K562 (cell line): Measurements from ENCODE around the gene NFIC. TPM values are rescaled to one million over a fixed set of nuclear protein-coding genes. Genes with fewer than 3 reads are reported as not detected.

ENCODE experiments used
- ATF1 ChIP-seq, 2 experiments: fragments of 450-650 bp in 1 of 2; IDR thresholded peaks; 2 replicates each; pipeline ENCODE4 v1.6.1; 2016; ENCODE audit warnings: missing compliant biosample characterization in 1 of 2, missing genetic modification characterization in 1 of 2
- BRD9 ChIP-seq: fragments of 450-650 bp; IDR thresholded peaks from 2 replicates; pipeline ENCODE4 v1.6.1; 2018; ENCODE audit warnings: low read depth; ENCODE audit not compliant: partially characterized antibody
- BRF1 ChIP-seq: IDR thresholded peaks from 3 replicates; pipeline ENCODE4 v1.6.1; 2011; ENCODE audit warnings: borderline replicate concordance, mild to moderate bottlenecking; ENCODE audit not compliant: insufficient read length; ENCODE audit errors: extremely low read depth
- CCAR2 ChIP-seq: fragments of 200-400 bp; formaldehyde crosslinking; IDR thresholded peaks from 2 replicates; pipeline ENCODE4 v1.6.1; 2017; ENCODE audit warnings: mild to moderate bottlenecking, low read depth, low read length
- COPS2 ChIP-seq: fragments of 450-650 bp; conservative IDR thresholded peaks from 2 replicates; pipeline ENCODE4 v1.6.1; 2016; ENCODE audit warnings: mild to moderate bottlenecking, moderate library complexity
- CXXC5 ChIP-seq: fragments of 250-450 bp; sonication (Bioruptor Pico); IDR thresholded peaks from 2 replicates; pipeline ENCODE4 v1.8.0; 2022; ENCODE audit warnings: inconsistent platforms, mild to moderate bottlenecking, moderate library complexity
- DNMT1 ChIP-seq: fragments of 450-650 bp; IDR thresholded peaks from 2 replicates; pipeline ENCODE4 v1.6.1; 2016; ENCODE audit warnings: antibody characterized with exemption, mild to moderate bottlenecking
- EP400 ChIP-seq: fragments of 450-650 bp; IDR thresholded peaks from 2 replicates; pipeline ENCODE4 v1.6.1; 2017; ENCODE audit warnings: antibody characterized with exemption, mild to moderate bottlenecking, moderate library complexity
- KHSRP ChIP-seq: fragments of 450-650 bp; IDR thresholded peaks from 2 replicates; pipeline ENCODE4 v1.6.1; 2017
- LEF1 ChIP-seq: fragments of 450-650 bp; IDR thresholded peaks from 2 replicates; pipeline ENCODE4 v1.6.1; 2016; ENCODE audit warnings: mild to moderate bottlenecking
- MYBL2 ChIP-seq, 2 experiments: fragments of 450-650 bp in 1 of 2; sonication (generic) in 1 of 2; formaldehyde crosslinking in 1 of 2; IDR thresholded peaks; 2 replicates each; pipeline versions ENCODE4 v1.6.1 to v1.8.1; 2017 to 2022; ENCODE audit warnings: borderline replicate concordance in 1 of 2, inconsistent platforms in 1 of 2, low read depth in 1 of 2, mild to moderate bottlenecking in 1 of 2, missing genetic modification reagents in 1 of 2, moderate library complexity in 1 of 2
- MYNN ChIP-seq, 2 experiments: sonication (generic); formaldehyde crosslinking in 1 of 2; IDR thresholded peaks; 2 replicates each; pipeline versions ENCODE4 v1.5.0 to v1.6.1; 2016 to 2020; ENCODE audit warnings: antibody characterized with exemption in 1 of 2, missing genetic modification reagents in 1 of 2
- PHF21A ChIP-seq: fragments of 450-650 bp; IDR thresholded peaks from 2 replicates; pipeline ENCODE4 v1.6.1; 2017; ENCODE audit warnings: low read depth, borderline replicate concordance
- PHF8 ChIP-seq: fragments of 200-600 bp; sonication (generic); IDR thresholded peaks from 2 replicates; pipeline ENCODE4 v1.6.1; 2012; ENCODE audit warnings: mixed run types, mild to moderate bottlenecking, inconsistent platforms, low read length, moderate library complexity, borderline replicate concordance
- POLR2H ChIP-seq: IDR thresholded peaks from 2 replicates; pipeline ENCODE4 v1.6.1; 2016; ENCODE audit warnings: missing genetic modification characterization, low read depth, mild to moderate bottlenecking, control low read depth, missing compliant biosample characterization, moderate library complexity
- POLR3A ChIP-seq: IDR thresholded peaks from 2 replicates; pipeline ENCODE4 v1.6.1; 2011; ENCODE audit warnings: borderline replicate concordance, mild to moderate bottlenecking, moderate library complexity; ENCODE audit not compliant: insufficient read length, insufficient read depth; ENCODE audit errors: extremely low read depth
- PPARD ChIP-seq: fragments of 250-450 bp; sonication (Bioruptor Pico); IDR thresholded peaks from 2 replicates; pipeline ENCODE4 v1.8.0; 2022; ENCODE audit warnings: inconsistent platforms, mild to moderate bottlenecking, moderate library complexity
- RB1 ChIP-seq: fragments of 450-650 bp; IDR thresholded peaks from 2 replicates; pipeline ENCODE4 v1.6.1; 2017; ENCODE audit warnings: low read depth, mild to moderate bottlenecking
- RFX1 ChIP-seq: fragments of 450-650 bp; IDR thresholded peaks from 2 replicates; pipeline ENCODE4 v1.6.1; 2016; ENCODE audit warnings: mild to moderate bottlenecking, moderate library complexity
- SAFB ChIP-seq: fragments of 200-400 bp; formaldehyde crosslinking; IDR thresholded peaks from 2 replicates; pipeline ENCODE4 v1.6.1; 2017; ENCODE audit warnings: low read depth, low read length, borderline replicate concordance
- SIRT6 ChIP-seq: IDR thresholded peaks from one replicate; pipeline ENCODE4 v1.6.1; 2012; ENCODE audit warnings: low read depth, mild to moderate bottlenecking, control low read depth, inconsistent platforms, low read length, moderate library complexity
- SRSF9 ChIP-seq: fragments of 200-400 bp; formaldehyde crosslinking; IDR thresholded peaks from 2 replicates; pipeline ENCODE4 v1.6.1; 2017; ENCODE audit warnings: low read depth, low read length, borderline replicate concordance
- TOE1 ChIP-seq, 2 experiments: fragments of 450-650 bp in 1 of 2; sonication (generic) in 1 of 2; formaldehyde crosslinking in 1 of 2; IDR thresholded peaks; 2 replicates each; pipeline versions ENCODE4 v1.7.1 to v1.8.0; 2016 to 2022; ENCODE audit warnings: borderline replicate concordance in 2 of 2, mild to moderate bottlenecking in 2 of 2, antibody characterized with exemption in 1 of 2, inconsistent platforms in 1 of 2, low read depth in 1 of 2, missing genetic modification reagents in 1 of 2, moderate library complexity in 1 of 2
- TRIM28 ChIP-seq: fragments of 450-650 bp; IDR thresholded peaks from 2 replicates; pipeline ENCODE4 v1.6.1; 2017
- ZBTB8A ChIP-seq: fragments of 450-650 bp; IDR thresholded peaks from 2 replicates; pipeline ENCODE4 v1.6.1; 2018; ENCODE audit warnings: mild to moderate bottlenecking, moderate library complexity; ENCODE audit not compliant: partially characterized antibody
- ZKSCAN8 ChIP-seq: fragments of 200-800 bp; sonication (Bioruptor generic); IDR thresholded peaks from 2 replicates; pipeline ENCODE4 v1.6.1; 2016; ENCODE audit warnings: missing genetic modification characterization, missing compliant biosample characterization
- ZNF431 ChIP-seq: sonication (generic); formaldehyde crosslinking; IDR thresholded peaks from 2 replicates; pipeline ENCODE4 v1.8.0; 2022; ENCODE audit warnings: mild to moderate bottlenecking, missing genetic modification reagents
- ZNF586 ChIP-seq: fragments of 450-650 bp; formaldehyde crosslinking; conservative IDR thresholded peaks from 2 replicates; pipeline ENCODE4 v1.4.0; 2020; ENCODE audit warnings: mild to moderate bottlenecking, moderate library complexity
- ZNF766 ChIP-seq: fragments of 200-800 bp; sonication (Bioruptor generic); conservative IDR thresholded peaks from 2 replicates; pipeline ENCODE4 v1.6.1; 2016; ENCODE audit warnings: missing genetic modification characterization, missing compliant biosample characterization
- polyA plus RNA-seq, 8 experiments: library from polyadenylated mRNA; depleted of rRNA in 4 of 8; stranded (reverse) in 5 of 8; unstranded in 3 of 8; fragments of >200 nt; fragmentation: Nextera tagmentation in 2 of 8; fragmentation: Illumina TruSeq in 1 of 8; extraction: Ambion mirVana in 2 of 8; extraction: Trizol in 1 of 8; gene quantifications; 2 replicates each; pipeline versions ENCODE4 v1.2.1 to v1.2.3, GENCODE V29; 2011 to 2014; ENCODE audit warnings: inconsistent platforms in 1 of 8, missing spikeins in 1 of 8
- total RNA-seq, 7 experiments: library from RNA; depleted of rRNA in 6 of 7; stranded (reverse); fragments of >200 nt in 6 of 7; fragmentation: Illumina TruSeq in 2 of 7; extraction: Trizol in 2 of 7; gene quantifications; 2 replicates each; pipeline versions ENCODE4 v1.2.1 to v1.2.3, GENCODE V29; 2011 to 2021; ENCODE audit warnings: low replicate concordance in 1 of 7

Gene NFIC
- total and polyA plus RNA-seq, 9 of the 15 experiments (the other 6 are each of a cell fraction or from before 2014, with no cell fraction given), result 0.71 to 62.1 (median 6.9) TPM

GRCh38 chr19:3365836-3366752 lies at the start of gene NFIC (continued):
- TF ChIP-seq MYBL2 (IDR thresholded peaks at IDR 0.05; ENCODE audit: low read depth), result peak; percentile 67; the same call in 1 of the 2 replicates
- TF ChIP-seq MYBL2 (CRISPR knock-in tag; IDR thresholded peaks at IDR 0.05; ENCODE audit: borderline replicate concordance), result no peak
- TF ChIP-seq LEF1, result 0 out of 2 replicates have a peak, but pooled peaks have one; percentile 45
- no peak for TF ChIP-seq SRSF9
- peak; percentile 28 for TF ChIP-seq BRD9
- no peak for TF ChIP-seq CCAR2
- no peak for TF ChIP-seq ZBTB8A
- no peak for TF ChIP-seq TRIM28
- TF ChIP-seq MYNN (IDR thresholded peaks at IDR 0.05), result no peak
- no peak for TF ChIP-seq MYNN (CRISPR knock-in tag; IDR thresholded peaks at IDR 0.05)
- no peak for TF ChIP-seq POLR2H
- peak; percentile 28; the same call in 1 of the 2 replicates for TF ChIP-seq PHF8
- no peak for TF ChIP-seq BRF1
- no peak for TF ChIP-seq KHSRP
- TF ChIP-seq POLR3A, result no peak
- TF ChIP-seq SAFB, result no peak
- TF ChIP-seq ATF1 (CRISPR knock-in tag; IDR thresholded peaks at IDR 0.05), result no peak
- TF ChIP-seq ATF1 (tag; IDR thresholded peaks at IDR 0.05), result peak; percentile 70
- TF ChIP-seq ZNF431 (CRISPR knock-in tag), result no peak
- peak; percentile 14; the same call in 1 of the 2 replicates for TF ChIP-seq TOE1 (IDR thresholded peaks at IDR 0.05; ENCODE audit: borderline replicate concordance)
- TF ChIP-seq TOE1 (CRISPR knock-in tag; IDR thresholded peaks at IDR 0.05; ENCODE audit: borderline replicate concordance, low read depth), result no peak
- TF ChIP-seq ZKSCAN8 (CRISPR knock-in tag), result no peak
- TF ChIP-seq ZNF586, result no peak
- TF ChIP-seq ZNF766 (CRISPR knock-in tag), result 0 out of 2 replicates have a peak, but pooled peaks have one; percentile 31
- no peak for TF ChIP-seq PPARD (CRISPR knock-in tag)
- peak; percentile 49 for TF ChIP-seq CXXC5 (CRISPR knock-in tag)
- TF ChIP-seq DNMT1, result 0 out of 2 replicates have a peak, but pooled peaks have one; percentile 63
- TF ChIP-seq RFX1, result no peak
- peak; percentile 58 for TF ChIP-seq EP400
- TF ChIP-seq RB1, result no peak
- TF ChIP-seq PHF21A, result no peak
- TF ChIP-seq COPS2, result no peak
- no peak for TF ChIP-seq SIRT6
